Suprapubic skin (tissue), 4 donors: ENCODE measurements around the gene INSIG2. TPM values are rescaled to one million over a fixed set of nuclear protein-coding genes. Genes with fewer than 3 reads are reported as not detected.

Experiments
- DNase-seq, 2 donors: peaks; one replicate each; pipeline ENCODE4 v3.0.0-alpha.2; 2019; ENCODE audit warnings: low spot score in 2 of 2
- H3K27ac ChIP-seq: fragments of 200-600 bp; sonication (generic); one replicate; pipeline ENCODE4 v1.5.1; 2019
- H3K27me3 ChIP-seq: fragments of 200-600 bp; sonication (generic); one replicate; pipeline ENCODE4 v1.5.1; 2019
- H3K36me3 ChIP-seq: fragments of 200-600 bp; sonication (generic); one replicate; pipeline ENCODE4 v1.5.1; 2019
- H3K4me1 ChIP-seq: fragments of 200-600 bp; sonication (generic); one replicate; pipeline ENCODE4 v1.5.1; 2019
- H3K4me3 ChIP-seq: fragments of 200-600 bp; sonication (generic); one replicate; pipeline ENCODE4 v1.5.1; 2019; ENCODE audit warnings: mild to moderate bottlenecking
- H3K9me3 ChIP-seq: fragments of 200-600 bp; sonication (generic); one replicate; pipeline ENCODE4 v1.5.1; 2019
- CTCF ChIP-seq, 2 donors: fragments of 200-600 bp in 1 of 2; fragments of 450-650 bp in 1 of 2; sonication (generic) in 1 of 2; IDR thresholded peaks; one replicate each; pipeline ENCODE4 v1.5.1; 2016 to 2019; ENCODE audit warnings: antibody characterized with exemption in 2 of 2, mild to moderate bottlenecking in 1 of 2, moderate library complexity in 1 of 2
- EP300 ChIP-seq: sonication (generic); formaldehyde crosslinking; IDR thresholded peaks from one replicate; pipeline ENCODE4 v1.6.1; 2017; ENCODE audit warnings: antibody characterized with exemption
- POLR2A ChIP-seq, 2 donors: fragments of 450-650 bp; IDR thresholded peaks; one replicate each; pipeline ENCODE4 v1.6.1; 2017; ENCODE audit warnings: antibody characterized with exemption in 2 of 2, mild to moderate bottlenecking in 2 of 2, moderate library complexity in 2 of 2
- POLR2AphosphoS5 ChIP-seq, 3 donors: sonication (generic); formaldehyde crosslinking; IDR thresholded peaks; one replicate each; pipeline ENCODE4 v1.6.1; 2017; ENCODE audit warnings: antibody characterized with exemption in 3 of 3
- WGBS: methylation state at CpG from one replicate; pipeline ENCODE4 v1.1.5; 2018; 5-methylcytosine and 5-hydroxymethylcytosine counted together
- total RNA-seq, 4 donors: library from RNA; depleted of rRNA; stranded (reverse); fragments of >200 nt; gene quantifications; one replicate each; pipeline ENCODE4 v1.1.0, GENCODE V29; 2016

The INSIG2 gene
- total RNA-seq, 4 donors from 2014 or later: 6.9 to 14.9 (median 9.3) TPM

- no peak overlapping the region for H3K4me3 ChIP-seq
- no peak overlapping the region for H3K27ac ChIP-seq
- DNase-seq: no peak
- H3K9me3 ChIP-seq: no peaks in the 10 kb centered on the region
- H3K27me3 ChIP-seq: peaks cover 15% of the 10 kb centered on the region
- no peak for TF ChIP-seq EP300
- TF ChIP-seq POLR2A (IDR thresholded peaks at IDR 0.05): no peak
- no peak for TF ChIP-seq POLR2AphosphoS5 (IDR thresholded peaks at IDR 0.05)
- TF ChIP-seq CTCF (IDR thresholded peaks at IDR 0.05): peak; percentile 32 to 45
- 6% methylated on average over 4 of the region's 4 CpGs for WGBS
- H3K4me1 ChIP-seq: peaks cover 7% of the 10 kb centered on the region
- no peaks in the 10 kb centered on the region for H3K36me3 ChIP-seq
Observed at GRCh38 chr2:118046634-118047210, 41.5 kb upstream of the INSIG2 start.

- Histone ChIP-seq H3K27ac (no peak overlapping the region), H3K4me1 (peaks cover 7% of the 10 kb centered on the region), H3K4me3 (no peak overlapping the region), H3K9me3 (no peaks in the 10 kb centered on the region), H3K36me3 (no peaks in the 10 kb centered on the region), H3K27me3 (peaks cover 12% of the 10 kb centered on the region)
- DNase-seq: no peak
- no peak for TF ChIP-seq POLR2AphosphoS5 (IDR thresholded peaks at IDR 0.05)
- TF ChIP-seq CTCF (IDR thresholded peaks at IDR 0.05): no peak
- TF ChIP-seq EP300: no peak
- no peak for TF ChIP-seq POLR2A (IDR thresholded peaks at IDR 0.05)
- 52% methylated on average over 3 of the region's 3 CpGs for WGBS
Observed at GRCh38 chr2:118047380-118047826, 40.9 kb upstream of the INSIG2 start.

- peaks cover 7% of the 10 kb centered on the region for H3K4me1 ChIP-seq
- H3K9me3 ChIP-seq: no peaks in the 10 kb centered on the region
- H3K27ac ChIP-seq: no peak overlapping the region
- H3K27me3 ChIP-seq: peaks cover 12% of the 10 kb centered on the region
- no peaks in the 10 kb centered on the region for H3K36me3 ChIP-seq
- H3K4me3 ChIP-seq: no peak overlapping the region
- DNase-seq: no peak
- 82% methylated on average over 3 of the region's 3 CpGs for WGBS
- TF ChIP-seq EP300 (no peak), CTCF (IDR thresholded peaks at IDR 0.05) (no peak), POLR2AphosphoS5 (IDR thresholded peaks at IDR 0.05) (no peak), POLR2A (IDR thresholded peaks at IDR 0.05) (no peak)
Observed at GRCh38 chr2:118048401-118048800, 39.9 kb upstream of the INSIG2 start.

GRCh38 chr2:118049140-118049815, 39.0 kb upstream of the INSIG2 start:
- Histone ChIP-seq H3K27ac (no peak overlapping the region), H3K27me3 (peaks cover 15% of the 10 kb centered on the region), H3K4me1 (peaks cover 7% of the 10 kb centered on the region), H3K4me3 (no peak overlapping the region), H3K36me3 (no peaks in the 10 kb centered on the region), H3K9me3 (no peaks in the 10 kb centered on the region)
- DNase-seq: no peak
- no peak for TF ChIP-seq POLR2AphosphoS5 (IDR thresholded peaks at IDR 0.05)
- no peak for TF ChIP-seq EP300
- no peak for TF ChIP-seq CTCF (IDR thresholded peaks at IDR 0.05)
- no peak for TF ChIP-seq POLR2A (IDR thresholded peaks at IDR 0.05)
- WGBS: 81% methylated on average over 3 of the region's 3 CpGs

GRCh38 chr2:118049816-118050140, 38.5 kb upstream of the INSIG2 start:
- no peak for DNase-seq
- H3K9me3 ChIP-seq: no peaks in the 10 kb centered on the region
- no peak for TF ChIP-seq POLR2AphosphoS5 (IDR thresholded peaks at IDR 0.05)
- no peak for TF ChIP-seq CTCF (IDR thresholded peaks at IDR 0.05)

More at GRCh38 chr2:118049816-118050140, 38.5 kb upstream of the INSIG2 start:
- Histone ChIP-seq H3K27me3 (peaks cover 15% of the 10 kb centered on the region), H3K27ac (no peak overlapping the region), H3K4me3 (no peak overlapping the region), H3K4me1 (peaks cover 7% of the 10 kb centered on the region), H3K36me3 (no peaks in the 10 kb centered on the region)
